Activated gamma-delta T cell treated with anti-CD3 and anti-CD28 coated beads, Interleukin-2, amount 50 U/mL, for 16 hours (primary cell): Measurements from ENCODE around the gene GDF11.

Experiments
- DNase-seq: peaks from one replicate; pipeline ENCODE4 v3.0.0-alpha.2; 2020; ENCODE audit warnings: low read depth

GDF11 gene

DNA sequence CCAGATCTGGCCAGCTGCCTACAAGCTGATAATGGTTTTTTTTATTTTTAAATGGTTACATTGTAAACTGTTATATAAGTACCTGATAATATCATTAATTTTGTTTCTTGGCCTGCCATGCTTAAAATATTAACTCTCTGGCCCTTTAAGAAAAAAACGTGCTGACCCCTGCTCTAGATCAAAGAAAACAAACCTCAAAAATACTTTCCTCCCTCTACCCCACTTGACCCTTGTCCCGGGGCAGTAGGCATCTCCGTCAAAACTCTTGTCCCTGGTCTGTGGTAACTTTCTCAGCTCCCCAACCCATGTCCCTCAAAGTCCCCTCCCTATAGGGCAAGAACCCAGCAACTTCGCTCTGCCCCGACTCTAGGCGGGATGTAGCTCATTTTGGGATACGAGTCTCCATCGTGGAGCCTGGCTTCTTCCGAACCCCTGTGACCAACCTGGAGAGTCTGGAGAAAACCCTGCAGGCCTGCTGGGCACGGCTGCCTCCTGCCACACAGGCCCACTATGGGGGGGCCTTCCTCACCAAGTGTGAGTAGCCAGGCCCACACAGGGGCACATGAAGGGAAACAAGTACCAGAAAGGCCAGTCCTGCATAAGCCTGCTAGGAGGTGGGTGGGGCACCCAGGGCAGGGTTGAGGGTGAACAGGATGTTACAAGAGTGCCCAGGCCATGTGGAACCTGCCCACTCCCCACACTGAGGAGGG lies 19.3 kb upstream of the GDF11 start:
- DNase-seq = no peak

- DNase-seq = no peak
Observed at GRCh38 chr12:55724226-55724939, 18.5 kb upstream of the GDF11 start.

GRCh38 chr12:55724940-55725309 lies 18.0 kb upstream of the GDF11 start:
- no peak for DNase-seq

DNA sequence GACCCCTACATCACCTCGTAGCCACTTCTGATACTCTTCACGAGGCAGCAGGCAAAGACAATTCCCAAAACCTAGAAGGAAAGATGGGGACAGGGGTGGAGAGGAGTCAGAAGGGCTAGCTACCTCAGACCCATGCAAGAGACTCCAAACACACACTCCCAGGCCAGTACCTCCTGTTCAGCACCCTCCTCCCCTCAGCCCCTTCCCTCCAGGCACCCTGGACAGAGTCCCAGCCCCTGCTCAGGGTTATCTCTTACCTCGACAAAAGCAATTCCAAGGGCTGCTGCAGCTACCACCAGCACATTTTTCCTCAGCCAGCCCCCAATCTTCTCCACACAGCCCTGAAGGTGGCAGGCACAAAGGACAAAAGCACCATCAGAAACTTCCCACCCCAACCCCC lies 17.4 kb upstream of the GDF11 start:
- DNase-seq = no peak

- no peak for DNase-seq
Observed at GRCh38 chr12:55726971-55727370, 16.0 kb upstream of the GDF11 start.

- no peak for DNase-seq
Observed at GRCh38 chr12:55727643-55728185, 15.2 kb upstream of the GDF11 start.

- no peak for DNase-seq
Observed at GRCh38 chr12:55728186-55728938, 14.6 kb upstream of the GDF11 start.

- DNase-seq = peak; percentile 66
Observed at GRCh38 chr12:55728939-55729818, 13.7 kb upstream of the GDF11 start, which contains the start of gene CD63. CD63 (minus strand) TSS chr12:55729009; CDS start chr12:55728341, 668 bp downstream.

- no peak for DNase-seq
Observed at GRCh38 chr12:55729819-55730818, 12.8 kb upstream of the GDF11 start.

- DNase-seq = no peak
Observed at GRCh38 chr12:55732288-55732687, 10.6 kb upstream of the GDF11 start.

- DNase-seq = no peak
Observed at GRCh38 chr12:55733021-55733555, 9.8 kb upstream of the GDF11 start.

DNA sequence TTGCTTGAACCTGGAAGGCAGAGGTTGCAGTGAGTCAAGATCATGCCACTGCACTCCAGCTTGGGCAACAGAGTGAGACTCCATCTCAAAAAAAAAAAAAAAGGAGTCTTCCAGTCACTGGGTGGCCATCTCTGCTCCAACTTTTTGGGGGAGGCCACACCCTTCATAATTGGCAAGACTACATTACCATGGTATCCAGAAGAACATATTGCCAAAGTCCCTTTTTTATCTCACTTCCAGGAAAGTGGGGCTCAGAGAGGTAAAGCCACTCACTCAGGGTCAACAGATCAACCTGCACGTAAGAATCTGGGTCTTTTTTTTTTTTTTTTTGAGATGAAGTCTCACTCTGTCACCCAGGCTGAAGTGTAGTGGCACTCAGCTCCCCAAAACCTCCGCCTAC lies 9.1 kb upstream of the GDF11 start:
- DNase-seq = no peak

DNA sequence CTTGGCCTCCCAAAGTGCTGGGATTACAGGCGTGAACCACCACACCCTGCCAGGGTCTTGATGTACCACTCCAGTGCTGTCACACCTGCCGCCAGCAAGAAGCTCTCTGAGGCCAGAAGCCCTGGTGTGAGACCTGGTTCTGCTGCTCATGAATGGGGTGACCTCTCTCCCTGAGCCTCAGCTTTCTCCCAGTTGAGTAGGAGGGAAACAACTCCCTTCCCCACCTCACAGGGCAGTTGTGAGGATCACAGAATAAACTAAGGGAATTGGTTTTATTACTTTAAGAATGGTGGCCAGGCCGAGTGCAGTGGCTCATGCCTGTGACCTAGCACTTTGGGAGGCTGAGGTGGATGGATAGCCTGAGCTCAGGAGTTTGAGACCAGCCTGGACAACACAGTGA lies 8.3 kb upstream of the GDF11 start:
- no peak for DNase-seq

GRCh38 chr12:55736076-55736475 lies 6.8 kb upstream of the GDF11 start:
- no peak for DNase-seq

GRCh38 chr12:55736780-55737580 lies 5.9 kb upstream of the GDF11 start:
- no peak for DNase-seq

DNA sequence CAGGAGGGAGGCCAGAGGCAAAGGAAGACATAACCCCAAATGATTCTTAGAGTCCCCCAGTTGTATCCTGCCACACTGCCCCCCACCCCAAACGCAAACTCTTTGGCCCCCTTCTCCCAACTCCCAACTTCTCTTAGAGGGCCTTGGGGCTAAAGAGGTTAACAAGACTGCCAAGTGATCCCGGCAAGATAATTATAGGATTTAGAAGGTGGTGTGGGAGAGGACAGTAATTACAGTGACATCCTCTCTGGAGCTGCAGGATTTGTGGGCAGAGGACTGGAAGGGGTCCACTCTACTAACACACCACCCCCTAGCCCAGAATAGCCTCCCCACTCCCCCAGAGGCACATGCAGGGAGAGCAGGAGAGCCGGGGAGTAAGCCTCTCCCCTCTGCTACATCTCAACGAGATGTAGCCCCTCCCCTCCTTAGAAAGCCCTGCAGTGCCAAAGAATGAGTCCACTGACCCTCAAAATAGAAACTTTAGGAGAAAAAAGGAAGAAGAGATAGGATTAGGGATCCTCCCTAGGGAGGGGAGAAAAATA lies 5.3 kb upstream of the GDF11 start:
- no peak for DNase-seq

DNA sequence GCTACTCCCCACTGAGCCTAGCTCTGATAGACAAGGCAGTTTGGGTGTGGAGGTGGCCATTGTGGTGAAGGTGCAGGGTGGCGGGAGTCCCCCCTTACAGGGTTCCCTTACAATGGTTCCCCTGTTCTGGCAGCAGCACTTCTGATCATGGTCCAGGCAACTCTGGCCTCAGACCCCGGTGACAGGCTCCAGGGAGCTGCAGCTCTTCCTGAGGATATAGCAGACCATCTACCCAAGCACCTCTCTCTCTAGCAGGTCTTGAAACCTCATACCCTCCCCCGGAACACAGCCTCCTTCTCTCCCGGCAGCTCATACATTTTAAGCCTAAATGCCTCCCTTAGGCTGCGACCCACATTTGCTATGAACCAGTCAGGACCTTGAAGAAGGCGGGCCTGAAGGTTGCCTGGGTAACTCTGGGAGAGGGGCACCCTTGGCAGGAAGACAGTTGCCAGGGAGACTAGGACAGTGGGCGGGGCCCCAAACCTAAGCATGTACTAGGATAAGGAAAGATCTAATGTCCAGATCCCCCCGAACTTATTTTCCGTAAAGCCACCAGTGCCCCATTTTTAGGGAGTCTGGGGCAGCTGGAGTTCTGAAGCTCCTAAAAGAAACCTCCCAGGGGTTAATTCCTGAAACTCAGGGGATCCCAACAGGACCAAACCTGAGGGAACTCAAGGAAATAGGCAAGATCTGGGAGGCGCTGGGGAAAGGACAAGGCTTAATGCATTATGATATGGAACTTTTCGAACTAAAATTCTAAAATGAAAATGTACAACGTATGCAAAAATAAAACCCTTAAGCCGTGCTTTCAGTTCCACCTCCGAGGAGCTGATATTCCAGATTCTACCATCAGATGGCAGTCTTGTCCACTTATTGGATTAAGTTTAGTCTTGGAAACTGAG lies 4.5 kb upstream of the GDF11 start:
- DNase-seq = peak; percentile 65

GRCh38 chr12:55739025-55739378 lies 3.9 kb upstream of the GDF11 start:
- DNase-seq = no peak
